Calu3 (cell line): ENCODE measurements around the gene PLEKHM3. TPM values are rescaled to one million over a fixed set of nuclear protein-coding genes. Genes with fewer than 3 reads are reported as not detected.

Source experiments
- BruUV-seq: library from RNA; stranded (reverse); fragments of 400-500 nt; replicated peaks from 2 replicates; lab custom pipeline; 2021; lab: Mats Ljungman, UMichigan
- CTCF ChIA-PET: fragments of 300-600 bp; sonication (Branson Sonifier 250); formaldehyde crosslinking; loops from one replicate; lab custom pipeline; 2022; ENCODE audit warnings: antibody characterized with exemption; lab: Charles Lee
- DNase-seq: peaks from one replicate; pipeline ENCODE4 v3.0.0; 2022
- H3K27ac Mint-ChIP-seq: one replicate; pipeline ENCODE4 v1.8.0; 2022; ENCODE audit warnings: mixed read lengths; ENCODE audit not compliant: unreplicated experiment
- H3K27me3 Mint-ChIP-seq: one replicate; pipeline ENCODE4 v1.8.0; 2022; ENCODE audit warnings: mixed read lengths; ENCODE audit not compliant: unreplicated experiment
- H3K36me3 Mint-ChIP-seq: one replicate; pipeline ENCODE4 v1.8.0; 2022; ENCODE audit warnings: mild to moderate bottlenecking, moderate library complexity, mixed read lengths; ENCODE audit not compliant: insufficient read depth, unreplicated experiment
- H3K4me1 Mint-ChIP-seq: one replicate; pipeline ENCODE4 v1.8.0; 2022; ENCODE audit warnings: mild to moderate bottlenecking, low read depth, mixed read lengths; ENCODE audit not compliant: unreplicated experiment
- H3K4me3 Mint-ChIP-seq: one replicate; pipeline ENCODE4 v1.8.0; 2022; ENCODE audit warnings: mild to moderate bottlenecking, low read depth, moderate library complexity, mixed read lengths; ENCODE audit not compliant: unreplicated experiment
- H3K9me3 Mint-ChIP-seq: one replicate; pipeline ENCODE4 v1.8.0; 2022; ENCODE audit warnings: low read depth, mixed read lengths; ENCODE audit not compliant: unreplicated experiment
- CTCF ChIP-seq: fragments of 200-600 bp; IDR thresholded peaks from one replicate; pipeline ENCODE4 v1.8.0; 2022; ENCODE audit warnings: antibody characterized with exemption; ENCODE audit not compliant: unreplicated experiment
- intact Hi-C: fragments of 100-400 bp; cut with micrococcal nuclease; formaldehyde crosslinking; loops from one replicate; pipeline ENCODE4 v1.10.0; 2022; ENCODE audit not compliant: unreplicated experiment
- total RNA-seq: library from RNA; stranded (reverse); gene quantifications from 2 replicates; pipeline ENCODE4 v1.2.3, GENCODE V29; 2022

PLEKHM3 gene
- total RNA-seq, 1 experiment from 2014 or later: 8.0 TPM

- no peak for DNase-seq
- H3K27me3 Mint-ChIP-seq: no peaks in the 10 kb centered on the region
- H3K4me1 Mint-ChIP-seq: no peaks in the 10 kb centered on the region
- no peak for TF ChIP-seq CTCF
- no TSS peak for BruUV-seq
- no peak overlapping the region for H3K27ac Mint-ChIP-seq
- CTCF ChIA-PET: no interaction called here
- H3K4me3 Mint-ChIP-seq: no peak overlapping the region
- H3K9me3 Mint-ChIP-seq: no peaks in the 10 kb centered on the region
- intact Hi-C loops: no loop called here
- H3K36me3 Mint-ChIP-seq: no peaks in the 10 kb centered on the region
Measured at GRCh38 chr2:208006833-208007232, 18.5 kb downstream of the PLEKHM3 start.

GRCh38 chr2:208006337-208006736 lies 19.0 kb downstream of the PLEKHM3 start:
- CTCF ChIA-PET: no interaction called here

GRCh38 chr2:208001924-208002323 lies 23.4 kb downstream of the PLEKHM3 start:
- H3K4me1 Mint-ChIP-seq: no peaks in the 10 kb centered on the region
- no peaks in the 10 kb centered on the region for H3K9me3 Mint-ChIP-seq
- H3K27ac Mint-ChIP-seq: no peak overlapping the region
- no peaks in the 10 kb centered on the region for H3K36me3 Mint-ChIP-seq
- no TSS peak for BruUV-seq
- H3K27me3 Mint-ChIP-seq: no peaks in the 10 kb centered on the region
- CTCF ChIA-PET: no interaction called here
- no peak overlapping the region for H3K4me3 Mint-ChIP-seq
- TF ChIP-seq CTCF: no peak
- DNase-seq: no peak
- intact Hi-C loops: no loop called here

More at GRCh38 chr2:208006337-208006736, 19.0 kb downstream of the PLEKHM3 start:
- no TSS peak for BruUV-seq
- no peak for TF ChIP-seq CTCF
- Mint-ChIP-seq H3K4me3 (no peak overlapping the region), H3K36me3 (no peaks in the 10 kb centered on the region), H3K27ac (no peak overlapping the region), H3K4me1 (no peaks in the 10 kb centered on the region), H3K27me3 (no peaks in the 10 kb centered on the region), H3K9me3 (no peaks in the 10 kb centered on the region)
- DNase-seq: no peak
- intact Hi-C loops: no loop called here

DNA sequence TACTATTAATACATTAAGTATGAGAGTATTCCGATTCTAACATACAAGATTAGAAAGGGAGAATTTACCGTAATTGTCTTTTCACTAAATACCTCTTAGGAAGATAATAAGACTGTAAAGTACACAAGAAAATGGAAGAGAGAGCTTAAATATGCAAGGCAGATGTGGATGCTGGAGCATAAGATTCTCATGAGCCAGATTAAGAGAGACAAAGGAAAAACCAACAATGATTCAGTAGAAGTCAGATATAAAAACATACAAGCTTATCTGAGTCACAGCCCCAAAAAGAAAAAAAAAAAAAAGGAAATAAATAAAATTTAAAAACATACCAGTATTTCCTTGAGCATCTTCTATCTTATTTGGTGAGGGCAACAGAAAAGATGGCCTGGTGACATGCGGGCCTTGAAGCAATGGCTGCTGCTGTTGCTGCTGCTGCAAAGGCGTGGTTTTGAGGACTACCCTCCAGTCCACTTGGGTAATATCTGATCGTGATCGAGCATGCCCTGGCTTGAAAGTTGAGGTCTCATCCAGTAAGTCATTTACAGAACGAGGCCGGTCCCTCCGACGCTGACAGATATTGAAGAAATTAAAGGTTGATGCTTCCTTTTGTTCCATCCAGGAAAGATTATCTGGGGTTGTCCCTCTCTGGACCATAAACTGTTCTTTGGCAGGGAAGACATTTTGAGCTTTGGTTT lies 24.5 kb downstream of the PLEKHM3 start:
- H3K27ac Mint-ChIP-seq: no peak overlapping the region

More for the DNA sequence above, 24.5 kb downstream of the PLEKHM3 start:
- Mint-ChIP-seq H3K4me3 (no peak overlapping the region), H3K4me1 (no peaks in the 10 kb centered on the region), H3K9me3 (no peaks in the 10 kb centered on the region), H3K27me3 (no peaks in the 10 kb centered on the region), H3K36me3 (no peaks in the 10 kb centered on the region)
- no TSS peak for BruUV-seq
- intact Hi-C loops: no loop called here
- CTCF ChIA-PET: interaction anchor here (0.6 kb wide), 1 partner anchor 312 kb away, joined by 3 read pairs; no protein-coding TSS in a partner anchor
- TF ChIP-seq CTCF: no peak
- no peak for DNase-seq
